ENCODE data around the gene RAET1L. TPM values are rescaled to one million over a fixed set of nuclear protein-coding genes. Genes with fewer than 3 reads are reported as not detected.
"Not testable (repeated sequence)": the region's sequence is repeated elsewhere in the genome, so short reads cannot be mapped to it uniquely, and the experiment has no call there.

The RAET1L gene
- total RNA-seq, 4 donors from 2014 or later = not detected

DNA sequence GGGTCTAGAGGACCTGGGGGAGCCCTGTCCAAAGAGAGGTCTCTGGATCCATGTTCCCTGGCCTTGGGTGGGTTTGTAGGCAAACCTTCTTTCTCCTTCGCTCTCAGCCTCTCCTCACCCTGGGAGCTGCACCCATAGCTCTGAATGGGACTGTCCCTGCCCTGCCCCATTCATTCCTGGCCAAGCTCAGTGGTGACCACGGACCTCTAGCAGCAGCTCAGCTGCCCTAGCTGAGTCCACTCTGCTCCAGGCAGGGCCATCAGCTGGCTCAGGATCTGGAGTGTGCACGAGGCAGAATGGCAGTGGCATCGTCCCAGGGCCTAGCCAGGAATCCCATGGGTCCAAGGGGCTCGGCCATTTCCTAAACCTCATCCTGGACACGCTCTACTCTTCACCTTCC, 38.3 kb upstream of the RAET1L start:
- TF ChIP-seq, protein P1, sequence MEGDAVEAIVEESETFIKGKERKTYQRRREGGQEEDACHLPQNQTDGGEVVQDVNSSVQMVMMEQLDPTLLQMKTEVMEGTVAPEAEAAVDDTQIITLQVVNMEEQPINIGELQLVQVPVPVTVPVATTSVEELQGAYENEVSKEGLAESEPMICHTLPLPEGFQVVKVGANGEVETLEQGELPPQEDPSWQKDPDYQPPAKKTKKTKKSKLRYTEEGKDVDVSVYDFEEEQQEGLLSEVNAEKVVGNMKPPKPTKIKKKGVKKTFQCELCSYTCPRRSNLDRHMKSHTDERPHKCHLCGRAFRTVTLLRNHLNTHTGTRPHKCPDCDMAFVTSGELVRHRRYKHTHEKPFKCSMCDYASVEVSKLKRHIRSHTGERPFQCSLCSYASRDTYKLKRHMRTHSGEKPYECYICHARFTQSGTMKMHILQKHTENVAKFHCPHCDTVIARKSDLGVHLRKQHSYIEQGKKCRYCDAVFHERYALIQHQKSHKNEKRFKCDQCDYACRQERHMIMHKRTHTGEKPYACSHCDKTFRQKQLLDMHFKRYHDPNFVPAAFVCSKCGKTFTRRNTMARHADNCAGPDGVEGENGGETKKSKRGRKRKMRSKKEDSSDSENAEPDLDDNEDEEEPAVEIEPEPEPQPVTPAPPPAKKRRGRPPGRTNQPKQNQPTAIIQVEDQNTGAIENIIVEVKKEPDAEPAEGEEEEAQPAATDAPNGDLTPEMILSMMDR (IDR thresholded peaks at IDR 0.05) = no peak
- TF ChIP-seq POLR2A (IDR thresholded peaks at IDR 0.05; ENCODE audit: low read depth) (no peak), EP300 (IDR thresholded peaks at IDR 0.05) (no peak)
- intact Hi-C loops (cut with DNase I) = no loop called here
- no peak overlapping the region for H3K27ac ChIP-seq (replicated peaks in 1 of 4)
- no peak overlapping the region for H3K4me3 ChIP-seq
- peaks cover 7 to 8% (median 7%) of the 10 kb centered on the region in 4 donors for H3K4me1 ChIP-seq
- peaks cover 0 to 13% (median 0%) of the 10 kb centered on the region in 4 donors for H3K27me3 ChIP-seq
- DNase-seq (ENCODE audit: extremely low spot score) = no peak
- H3K9me3 ChIP-seq = no peaks in the 10 kb centered on the region
- H3K36me3 ChIP-seq = no peaks in the 10 kb centered on the region
- WGBS = 95% methylated on average over 4 of the region's 6 CpGs

GRCh38 chr6:150059973-150060372, 34.6 kb upstream of the RAET1L start:
- WGBS = 79% methylated on average over 7 of the region's 7 CpGs
- intact Hi-C loops (cut with DNase I); H3K27ac ChIP-seq (replicated peaks in 1 of 4): not testable (repeated sequence)

DNA sequence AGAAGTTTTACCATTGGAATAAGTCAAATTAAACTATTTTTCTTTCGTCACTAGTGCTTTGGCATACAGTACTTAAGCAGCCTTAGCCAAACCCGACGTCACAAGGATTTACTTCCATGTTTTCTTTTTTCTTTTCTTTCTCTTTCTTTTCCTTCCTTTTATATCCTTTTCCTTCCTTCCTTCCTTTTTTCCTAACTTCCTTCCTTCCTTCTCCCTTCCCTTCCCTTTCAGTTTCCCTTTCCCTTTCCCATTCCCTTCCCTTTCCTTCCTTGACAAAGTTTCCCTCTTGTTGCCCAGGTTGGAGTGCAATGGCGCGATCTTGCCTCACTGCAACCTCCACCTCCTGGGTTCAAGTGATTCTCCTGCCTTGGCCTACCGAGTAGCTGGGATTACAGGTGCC, 33.7 kb upstream of the RAET1L start:
- Histone ChIP-seq H3K4me1 (no peaks in the 10 kb centered on the region), H3K27ac (replicated peaks in 1 of 4) (no peak overlapping the region), H3K4me3 (no peak overlapping the region), H3K9me3 (no peaks in the 10 kb centered on the region), H3K36me3 (no peaks in the 10 kb centered on the region), H3K27me3 (peaks cover 0 to 39% (median 0%) of the 10 kb centered on the region in 4 donors)
- DNase-seq (ENCODE audit: extremely low spot score) = no peak
- TF ChIP-seq, protein P1 (IDR thresholded peaks at IDR 0.05) = no peak
- TF ChIP-seq EP300 (IDR thresholded peaks at IDR 0.05) (no peak), POLR2A (IDR thresholded peaks at IDR 0.05; ENCODE audit: low read depth) (no peak), POLR2AphosphoS5 (IDR thresholded peaks at IDR 0.05) (no peak)
- WGBS = 93% methylated on average over 6 of the region's 6 CpGs
- intact Hi-C loops (cut with DNase I) = no loop called here

More at GRCh38 chr6:150059973-150060372, 34.6 kb upstream of the RAET1L start:
- not testable (repeated sequence) for H3K9me3 ChIP-seq; H3K36me3 ChIP-seq; H3K4me3 ChIP-seq; DNase-seq (ENCODE audit: extremely low spot score); H3K4me1 ChIP-seq
- H3K27me3 ChIP-seq = peaks cover 0 to 30% (median 0%) of the 10 kb centered on the region in 4 donors

DNA sequence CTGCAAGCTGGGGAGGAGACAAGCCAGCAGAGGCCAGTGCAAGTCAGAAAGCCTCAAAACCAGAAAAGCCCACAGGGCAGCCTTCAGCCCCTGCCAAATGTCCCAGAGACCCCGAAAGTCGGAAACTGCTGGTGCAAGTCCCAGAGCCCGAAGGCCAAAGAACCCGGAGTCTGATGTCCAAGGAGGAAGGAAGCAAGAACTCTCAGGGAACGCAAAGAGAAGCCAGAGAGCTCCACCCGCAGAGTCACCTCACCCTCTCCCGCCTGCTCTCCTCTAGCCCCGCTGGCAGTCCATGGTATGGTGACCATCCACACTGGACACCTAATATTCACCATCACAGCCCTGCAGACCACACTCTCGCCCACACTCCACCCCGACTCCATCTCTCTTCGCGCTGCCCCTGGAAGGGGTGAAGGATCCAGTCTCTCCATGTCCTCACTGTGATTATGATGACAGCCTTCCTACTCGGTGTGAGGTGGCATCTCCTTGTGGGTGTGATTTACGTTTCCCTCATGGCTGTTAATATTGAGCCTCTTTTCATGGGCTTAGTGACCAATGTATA, 33.0 kb upstream of the RAET1L start:
- no peak for DNase-seq (ENCODE audit: extremely low spot score)
- intact Hi-C loops (cut with DNase I) = no loop called here
- H3K27ac ChIP-seq (replicated peaks in 1 of 4) = no peak overlapping the region
- no peak overlapping the region for H3K4me3 ChIP-seq
- H3K36me3 ChIP-seq = no peaks in the 10 kb centered on the region
- 89% methylated on average over 14 of the region's 14 CpGs for WGBS
- H3K4me1 ChIP-seq = no peaks in the 10 kb centered on the region
- TF ChIP-seq, protein P1 (IDR thresholded peaks at IDR 0.05) = no peak
- TF ChIP-seq POLR2A (IDR thresholded peaks at IDR 0.05; ENCODE audit: low read depth) = no peak
- no peak for TF ChIP-seq POLR2AphosphoS5 (IDR thresholded peaks at IDR 0.05)
- TF ChIP-seq EP300 (IDR thresholded peaks at IDR 0.05) = no peak
- H3K9me3 ChIP-seq = no peaks in the 10 kb centered on the region
- H3K27me3 ChIP-seq = peaks cover 0 to 46% (median 3%) of the 10 kb centered on the region in 4 donors

DNA sequence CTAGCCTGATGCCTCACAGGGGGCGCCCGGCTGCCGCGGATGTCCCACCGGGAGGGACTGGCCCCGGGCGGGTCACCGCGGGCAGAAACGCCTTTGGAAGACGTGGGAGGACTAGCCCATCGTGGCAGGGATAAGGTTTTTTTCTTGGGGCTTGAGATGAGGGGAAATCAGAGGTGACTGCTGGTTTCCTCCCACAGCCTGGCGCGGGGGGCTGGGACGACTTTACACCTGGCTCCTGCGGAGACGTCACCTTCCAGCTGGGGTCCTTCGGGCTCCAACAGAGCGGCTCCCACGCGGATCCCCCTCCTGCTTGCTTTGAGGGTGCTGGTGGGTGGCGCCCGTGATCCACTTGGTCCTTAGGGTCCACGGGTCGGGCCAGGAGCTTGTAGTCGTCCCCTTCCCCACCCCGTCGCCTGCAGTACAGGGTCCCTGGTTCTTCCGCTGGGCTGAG, 32.2 kb upstream of the RAET1L start:
- no peak for TF ChIP-seq EP300 (IDR thresholded peaks at IDR 0.05)
- TF ChIP-seq, protein P1 (IDR thresholded peaks at IDR 0.05) = no peak
- TF ChIP-seq POLR2A (IDR thresholded peaks at IDR 0.05; ENCODE audit: low read depth) = no peak
- no peak for TF ChIP-seq POLR2AphosphoS5 (IDR thresholded peaks at IDR 0.05)
- Histone ChIP-seq H3K36me3 (no peaks in the 10 kb centered on the region), H3K4me1 (no peaks in the 10 kb centered on the region), H3K27ac (replicated peaks in 1 of 4) (no peak overlapping the region), H3K4me3 (no peak overlapping the region), H3K9me3 (no peaks in the 10 kb centered on the region), H3K27me3 (peaks cover 0 to 54% (median 3%) of the 10 kb centered on the region in 4 donors)
- DNase-seq (ENCODE audit: extremely low spot score) = no peak
- intact Hi-C loops (cut with DNase I) = no loop called here
- 91% methylated on average over 18 of the region's 29 CpGs for WGBS
